ENCODE results near the gene MMAB.

DNA sequence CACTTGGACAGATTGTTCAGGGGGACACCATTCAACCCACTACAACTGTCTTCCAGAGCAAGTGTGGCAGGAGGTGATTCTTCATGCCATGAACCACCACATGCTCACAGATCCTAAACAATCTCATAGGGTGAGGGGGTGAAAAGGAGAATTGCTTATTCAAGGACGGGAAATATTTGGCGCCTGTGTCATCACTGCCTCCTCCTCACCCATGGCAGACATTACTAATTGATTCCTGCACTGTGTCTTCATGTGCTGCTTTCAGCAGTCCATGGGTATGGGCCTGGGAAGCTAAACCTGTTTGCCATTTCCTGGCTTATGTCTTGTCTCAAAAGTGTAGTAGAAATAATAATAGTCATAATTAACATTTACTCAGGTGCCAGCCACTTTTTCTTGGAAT, 31.3 kb downstream of the MMAB start:
- TF ChIP-seq POLR2A (IDR thresholded peaks at IDR 0.05) (no peak), EP300 (IDR thresholded peaks at IDR 0.05) (no peak)
- TF ChIP-seq, protein P1, sequence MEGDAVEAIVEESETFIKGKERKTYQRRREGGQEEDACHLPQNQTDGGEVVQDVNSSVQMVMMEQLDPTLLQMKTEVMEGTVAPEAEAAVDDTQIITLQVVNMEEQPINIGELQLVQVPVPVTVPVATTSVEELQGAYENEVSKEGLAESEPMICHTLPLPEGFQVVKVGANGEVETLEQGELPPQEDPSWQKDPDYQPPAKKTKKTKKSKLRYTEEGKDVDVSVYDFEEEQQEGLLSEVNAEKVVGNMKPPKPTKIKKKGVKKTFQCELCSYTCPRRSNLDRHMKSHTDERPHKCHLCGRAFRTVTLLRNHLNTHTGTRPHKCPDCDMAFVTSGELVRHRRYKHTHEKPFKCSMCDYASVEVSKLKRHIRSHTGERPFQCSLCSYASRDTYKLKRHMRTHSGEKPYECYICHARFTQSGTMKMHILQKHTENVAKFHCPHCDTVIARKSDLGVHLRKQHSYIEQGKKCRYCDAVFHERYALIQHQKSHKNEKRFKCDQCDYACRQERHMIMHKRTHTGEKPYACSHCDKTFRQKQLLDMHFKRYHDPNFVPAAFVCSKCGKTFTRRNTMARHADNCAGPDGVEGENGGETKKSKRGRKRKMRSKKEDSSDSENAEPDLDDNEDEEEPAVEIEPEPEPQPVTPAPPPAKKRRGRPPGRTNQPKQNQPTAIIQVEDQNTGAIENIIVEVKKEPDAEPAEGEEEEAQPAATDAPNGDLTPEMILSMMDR (IDR thresholded peaks at IDR 0.05): no peak

All from tibial nerve (tissue), 4 donors.